NCI-H146 (cell line): Measurements from ENCODE around the gene NFATC4.
A peak's percentile ranks its signal among the peaks of the same experiment; 100 is the strongest.

Source experiments
- DNase-seq: peaks from one replicate; lab custom pipeline; 2025; lab: John Stamatoyannopoulos, UW

NFATC4 gene

GRCh38 chr14:24409192-24409591, 41.2 kb downstream of the NFATC4 start:
- DNase-seq, result no peak

- DNase-seq, result no peak
Measured at GRCh38 chr14:24409956-24410355, 42.0 kb downstream of the NFATC4 start.

GRCh38 chr14:24411443-24412389, 43.7 kb downstream of the NFATC4 start:
- no peak for DNase-seq

- DNase-seq, result no peak
Measured at GRCh38 chr14:24414077-24414476, 46.1 kb downstream of the NFATC4 start.

GRCh38 chr14:24414732-24415420, 46.9 kb downstream of the NFATC4 start:
- no peak for DNase-seq

GRCh38 chr14:24415421-24416253, 47.7 kb downstream of the NFATC4 start:
- no peak for DNase-seq

- DNase-seq, result no peak
Measured at GRCh38 chr14:24416254-24416931, 48.4 kb downstream of the NFATC4 start.

- no peak for DNase-seq
Measured at GRCh38 chr14:24416932-24417619, 49.1 kb downstream of the NFATC4 start.

GRCh38 chr14:24417832-24418491, 50.0 kb downstream of the NFATC4 start:
- no peak for DNase-seq

GRCh38 chr14:24418492-24418873, 50.5 kb downstream of the NFATC4 start:
- no peak for DNase-seq

GRCh38 chr14:24422261-24422660, 54.3 kb downstream of the NFATC4 start:
- no peak for DNase-seq

- DNase-seq, result no peak
Measured at GRCh38 chr14:24422694-24423601, 55.0 kb downstream of the NFATC4 start.

GRCh38 chr14:24425704-24426103, 57.7 kb downstream of the NFATC4 start:
- peak; percentile 9 for DNase-seq

- DNase-seq, result no peak
Measured at GRCh38 chr14:24426150-24426911, 58.3 kb downstream of the NFATC4 start.

GRCh38 chr14:24426912-24427536, 59.0 kb downstream of the NFATC4 start:
- peak; percentile 40 for DNase-seq

GRCh38 chr14:24427537-24428508, 59.8 kb downstream of the NFATC4 start:
- DNase-seq, result no peak
